SK-N-SH (cell line): ENCODE data around the gene PRSS8. TPM values are rescaled to one million over a fixed set of nuclear protein-coding genes. Genes with fewer than 3 reads are reported as not detected.

Experiments
- CTCF ChIA-PET: fragments of 300-600, 350-600 bp; formaldehyde crosslinking; extraction: SDS; loops from one replicate; lab custom pipeline; 2021; lab: Yijun Ruan, JAX
- POLR2A ChIA-PET: fragments of 350-600 bp; sonication (Branson Sonifier 250); formaldehyde crosslinking; extraction: SDS; loops from one replicate; lab custom pipeline; 2020; ENCODE audit warnings: antibody characterized with exemption, inconsistent platforms; lab: Yijun Ruan, JAX
- DNase-seq: peaks from one replicate; pipeline ENCODE4 v3.0.0; 2012
- H2AFZ ChIP-seq: fragments of 200-600 bp; sonication (generic); 2 replicates; pipeline ENCODE4 v1.8.1; 2016; ENCODE audit warnings: antibody characterized with exemption, mild to moderate bottlenecking, low read depth
- H3F3A ChIP-seq: fragments of 200-600 bp; sonication (generic); replicated peaks from 2 replicates; pipeline ENCODE3; 2016; ENCODE audit warnings: antibody characterized with exemption, mild to moderate bottlenecking; ENCODE audit not compliant: insufficient read depth
- H3K27ac ChIP-seq, 2 experiments: fragments of 200-500 bp in 1 of 2; fragments of 200-600 bp in 1 of 2; sonication (Bioruptor generic) in 1 of 2; sonication (generic), shearing (Covaris generic) in 1 of 2; 2 replicates each; pipeline versions ENCODE4 v1.5.1 to v1.6.1; 2014 to 2016; ENCODE audit warnings: low read depth in 2 of 2, inconsistent platforms in 1 of 2, low read length in 1 of 2, mild to moderate bottlenecking in 1 of 2, mixed read lengths in 1 of 2
- H3K27me3 ChIP-seq: fragments of 200-600 bp; sonication (generic), shearing (Covaris generic); 2 replicates; pipeline ENCODE4 v1.6.1; 2016; ENCODE audit warnings: mixed run types; ENCODE audit not compliant: insufficient read depth
- H3K36me3 ChIP-seq, 2 experiments: fragments of 200-500 bp in 1 of 2; fragments of 200-600 bp in 1 of 2; sonication (Bioruptor generic) in 1 of 2; sonication (generic) in 1 of 2; replicated peaks in 1 of 2; 2 replicates each; pipeline versions ENCODE3 to v1.5.1; 2014 to 2016; ENCODE audit warnings: low read length in 1 of 2, mild to moderate bottlenecking in 1 of 2; ENCODE audit not compliant: insufficient read depth in 2 of 2, control insufficient read depth in 1 of 2
- H3K4me1 ChIP-seq, 2 experiments: fragments of 200-500 bp in 1 of 2; fragments of 200-600 bp in 1 of 2; sonication (Bioruptor generic) in 1 of 2; sonication (generic), shearing (Covaris generic) in 1 of 2; 2 replicates each; pipeline versions ENCODE4 v1.5.1 to v1.6.1; 2014 to 2016; ENCODE audit warnings: low read depth in 1 of 2, low read length in 1 of 2, mixed run types in 1 of 2; ENCODE audit not compliant: insufficient read depth in 2 of 2, control insufficient read depth in 1 of 2
- H3K4me2 ChIP-seq: fragments of 200-600 bp; sonication (generic), shearing (Covaris generic); 2 replicates; pipeline ENCODE4 v1.6.1; 2017; ENCODE audit warnings: mixed run types
- H3K4me3 ChIP-seq, 2 experiments: fragments of 200-500 bp in 1 of 2; fragments of 200-600 bp in 1 of 2; sonication (Bioruptor generic) in 1 of 2; sonication (generic), shearing (Covaris generic) in 1 of 2; 2 replicates each; pipeline versions ENCODE4 v1.5.1 to v1.8.1; 2014 to 2016; ENCODE audit warnings: low read depth in 2 of 2, inconsistent platforms in 1 of 2, low read length in 1 of 2, mild to moderate bottlenecking in 1 of 2, mixed read lengths in 1 of 2, moderate library complexity in 1 of 2
- H3K79me2 ChIP-seq: fragments of 200-600 bp; sonication (generic); 2 replicates; pipeline ENCODE4 v1.8.1; 2017; ENCODE audit warnings: mild to moderate bottlenecking; ENCODE audit not compliant: insufficient read depth
- H3K9ac ChIP-seq: fragments of 200-600 bp; sonication (generic); 2 replicates; pipeline ENCODE4 v1.6.1; 2017; ENCODE audit warnings: mixed run types
- H3K9me2 ChIP-seq: fragments of 200-600 bp; sonication (generic); 2 replicates; pipeline ENCODE4 v1.6.1; 2017; ENCODE audit warnings: mixed run types
- H3K9me3 ChIP-seq: fragments of 200-600 bp; sonication (generic); 2 replicates; pipeline ENCODE4 v1.6.1; 2017; ENCODE audit warnings: mixed run types, mild to moderate bottlenecking, moderate library complexity
- H4K20me1 ChIP-seq: fragments of 200-600 bp; sonication (generic); 2 replicates; pipeline ENCODE4 v1.6.1; 2017; ENCODE audit warnings: mild to moderate bottlenecking, mixed run types; ENCODE audit not compliant: insufficient read depth
- EP300 ChIP-seq, 2 experiments: IDR thresholded peaks; 2 replicates each; pipeline versions ENCODE4 v1.4.0 to v1.6.1; 2012; ENCODE audit warnings: borderline replicate concordance in 1 of 2, low read depth in 1 of 2, low read length in 1 of 2
- EZH2phosphoT487 ChIP-seq: fragments of 200-600 bp; sonication (generic); IDR thresholded peaks from 2 replicates; pipeline ENCODE4 v1.6.1; 2017; ENCODE audit warnings: low read depth, mixed run types, mild to moderate bottlenecking, antibody characterized with exemption, moderate library complexity, borderline replicate concordance
- FOSL2 ChIP-seq: IDR thresholded peaks from 2 replicates; pipeline ENCODE4 v1.4.0; 2012; ENCODE audit warnings: low read depth, mild to moderate bottlenecking, moderate library complexity, borderline replicate concordance
- FOXM1 ChIP-seq: IDR thresholded peaks from 2 replicates; pipeline ENCODE4 v1.4.0; 2012; ENCODE audit warnings: low read depth, mild to moderate bottlenecking
- GATA2 ChIP-seq: sonication (generic); formaldehyde crosslinking; IDR thresholded peaks from 2 replicates; pipeline ENCODE4 v1.5.0; 2020; ENCODE audit warnings: mild to moderate bottlenecking, missing genetic modification reagents
- POLR2AphosphoS5 ChIP-seq: IDR thresholded peaks from 2 replicates; pipeline ENCODE4 v1.6.1; 2012; ENCODE audit warnings: low read depth, low read length
- RAD21 ChIP-seq: IDR thresholded peaks from 2 replicates; pipeline ENCODE4 v1.6.1; 2012; ENCODE audit warnings: mild to moderate bottlenecking, low read length
- REST ChIP-seq: IDR thresholded peaks from 2 replicates; pipeline ENCODE4 v1.6.1; 2012; ENCODE audit warnings: mild to moderate bottlenecking, low read depth, low read length, moderate library complexity
- RFX5 ChIP-seq: IDR thresholded peaks from 2 replicates; pipeline ENCODE4 v1.6.1; 2012; ENCODE audit warnings: mild to moderate bottlenecking, improper control_type of control experiment, low read length
- SIN3A ChIP-seq: IDR thresholded peaks from 2 replicates; pipeline ENCODE4 v1.6.1; 2012; ENCODE audit warnings: low read depth, mild to moderate bottlenecking, low read length, moderate library complexity, borderline replicate concordance
- TCF12 ChIP-seq: IDR thresholded peaks from 2 replicates; pipeline ENCODE4 v1.4.0; 2012
- TEAD4 ChIP-seq: IDR thresholded peaks from 2 replicates; pipeline ENCODE4 v1.4.0; 2012; ENCODE audit warnings: mild to moderate bottlenecking, borderline replicate concordance; ENCODE audit not compliant: insufficient read depth
- USF1 ChIP-seq: IDR thresholded peaks from 2 replicates; pipeline ENCODE4 v1.4.0; 2012; ENCODE audit warnings: low read depth, borderline replicate concordance
- YY1 ChIP-seq: IDR thresholded peaks from 2 replicates; pipeline ENCODE4 v1.4.0; 2012; ENCODE audit warnings: low read depth, mild to moderate bottlenecking
- WGBS: methylation state at CpG from one replicate; pipeline ENCODE4 v1.1.6; 2017; ENCODE audit warnings: low lambda C conversion rate; 5-methylcytosine and 5-hydroxymethylcytosine counted together
- polyA plus RNA-seq, 3 experiments: library from polyadenylated mRNA; depleted of rRNA; stranded (reverse); fragments of >200 nt; gene quantifications; 2 replicates each; pipeline ENCODE4 v1.2.3, GENCODE V29; 2012

PRSS8 gene
- polyA plus RNA-seq, 1 of the 3 experiments (the other 2 are of a cell fraction) = 0.07 TPM

GRCh38 chr16:31125844-31126243 lies 9.7 kb downstream of the PRSS8 start:
- ChIA-PET CTCF (interaction anchor here (1.3 kb wide), 1 partner anchor 16 kb away, joined by 4 read pairs; no protein-coding TSS in a partner anchor), POLR2A (interaction anchor here (2.8 kb wide), 1 partner anchor 9 kb away, joined by 12 read pairs; the partner anchor contains the start of gene KAT8)
- Histone ChIP-seq H3K27me3 (no peaks in the 10 kb centered on the region), H3K4me3 (no peak overlapping the region), H3K79me2 (peaks cover under 1% of the 10 kb centered on the region; the same call in 1 of the 2 replicates), H3F3A (peaks cover 3% of the 10 kb centered on the region), H3K4me2 (no peak overlapping the region), H3K27ac (no peak overlapping the region), H3K4me1 (no peaks in the 10 kb centered on the region), H3K36me3 (peaks cover 18 to 23% of the 10 kb centered on the region in 2 experiments), H3K9me3 (no peaks in the 10 kb centered on the region), H4K20me1 (no peaks in the 10 kb centered on the region), H2AFZ (no peak overlapping the region), H3K9ac (no peak overlapping the region), H3K9me2 (no peaks in the 10 kb centered on the region)
- 95% methylated on average over 3 of the region's 3 CpGs for WGBS
- no peak for DNase-seq
- TF ChIP-seq FOXM1 = no peak
- TF ChIP-seq EP300 (IDR thresholded peaks at IDR 0.05; ENCODE audit: borderline replicate concordance in 1 of 2, low read depth in 1 of 2, low read length in 1 of 2) = no peak
- no peak for TF ChIP-seq YY1
- no peak for TF ChIP-seq POLR2AphosphoS5
- no peak for TF ChIP-seq RFX5
- TF ChIP-seq TCF12 = no peak
- TF ChIP-seq REST = no peak
- no peak for TF ChIP-seq SIN3A
- TF ChIP-seq USF1 = no peak
- TF ChIP-seq FOSL2 = no peak
- TF ChIP-seq TEAD4 = no peak
- TF ChIP-seq GATA2 = no peak
- TF ChIP-seq RAD21 = no peak
- TF ChIP-seq EZH2phosphoT487 = no peak
